ENCODE data around the gene AOC2. TPM values are rescaled to one million over a fixed set of nuclear protein-coding genes. Genes with fewer than 3 reads are reported as not detected.

Gene AOC2
- 1 to 10 TPM; 2.0 to 2.1 TPM for total RNA-seq

GRCh38 chr17:42844271-42844670 lies at the start of gene AOC2:
AOC2 (plus strand) TSS chr17:42844580; CDS start chr17:42844627, 47 bp downstream.
- POLR2A ChIA-PET = interaction anchor here (1.2 kb wide), 1 partner anchor 12 kb away, joined by 3 read pairs; no protein-coding TSS in a partner anchor
- ATAC-seq (no peak), DNase-seq (no peak)
- Mint-ChIP-seq H3K27ac (no peak within 1 kb of the TSS), H3K9me3 (ENCODE audit: insufficient read depth) (no peaks in the 10 kb centered on the region), H3K4me1 (ENCODE audit: low read depth) (peaks cover 11% of the 10 kb centered on the region), H3K36me3 (ENCODE audit: low read depth) (peaks cover 37% of the 10 kb centered on the region), H3K4me3 (no peak within 1 kb of the TSS), H3K27me3 (ENCODE audit: low read depth) (no peaks in the 10 kb centered on the region)
- CTCF ChIA-PET = interaction anchor here (0.5 to 2.8 kb wide), 4 partner anchors 10 to 154 kb away, joined by 3 to 12 read pairs (median 8); partner anchors contain the start of genes PSME3 and RPL27

GRCh38 chr17:42795061-42795460 lies 49.3 kb upstream of the AOC2 start:
- no peak overlapping the region for H3K4me3 Mint-ChIP-seq
- H3K27ac Mint-ChIP-seq = no peak overlapping the region
- DNase-seq = no peak
- POLR2A ChIA-PET = no interaction called here
- no peak for ATAC-seq
- H3K4me1 Mint-ChIP-seq (ENCODE audit: low read depth) = peaks cover 18% of the 10 kb centered on the region
- H3K27me3 Mint-ChIP-seq (ENCODE audit: low read depth) = peaks cover 5% of the 10 kb centered on the region
- H3K9me3 Mint-ChIP-seq (ENCODE audit: insufficient read depth) = no peaks in the 10 kb centered on the region
- CTCF ChIA-PET = interaction anchor here (2.1 kb wide), 1 partner anchor 29 kb away, joined by 5 read pairs; the partner anchor contains the start of gene BECN1
- peaks cover 13% of the 10 kb centered on the region for H3K36me3 Mint-ChIP-seq (ENCODE audit: low read depth)

- Mint-ChIP-seq H3K4me3 (no peak overlapping the region), H3K27me3 (ENCODE audit: low read depth) (peaks cover 5% of the 10 kb centered on the region), H3K9me3 (ENCODE audit: insufficient read depth) (no peaks in the 10 kb centered on the region), H3K36me3 (ENCODE audit: low read depth) (peaks cover 13% of the 10 kb centered on the region), H3K4me1 (ENCODE audit: low read depth) (peaks cover 18% of the 10 kb centered on the region), H3K27ac (no peak overlapping the region)
- CTCF ChIA-PET = interaction anchor here (2.1 kb wide), 1 partner anchor 29 kb away, joined by 5 read pairs; the partner anchor contains the start of gene BECN1
- POLR2A ChIA-PET = no interaction called here
- no peak for ATAC-seq
- no peak for DNase-seq
Measured at GRCh38 chr17:42795465-42795864, 48.9 kb upstream of the AOC2 start.

- ChIA-PET POLR2A (interaction anchor here (1.2 kb wide), 1 partner anchor 28 kb away, joined by 3 read pairs; the partner anchor contains the start of gene BECN1), CTCF (interaction anchor here (2.1 kb wide), 1 partner anchor 28 kb away, joined by 5 read pairs; the partner anchor contains the start of gene BECN1)
- no peaks in the 10 kb centered on the region for H3K9me3 Mint-ChIP-seq (ENCODE audit: insufficient read depth)
- peaks cover 2% of the 10 kb centered on the region for H3K27me3 Mint-ChIP-seq (ENCODE audit: low read depth)
- H3K27ac Mint-ChIP-seq = no peak overlapping the region
- ATAC-seq (no peak), DNase-seq (no peak)
- H3K36me3 Mint-ChIP-seq (ENCODE audit: low read depth) = peaks cover 13% of the 10 kb centered on the region
- H3K4me3 Mint-ChIP-seq = no peak overlapping the region
- H3K4me1 Mint-ChIP-seq (ENCODE audit: low read depth) = peaks cover 18% of the 10 kb centered on the region
Measured at GRCh38 chr17:42796066-42796758, 48.2 kb upstream of the AOC2 start.

GRCh38 chr17:42797067-42798007 lies 47.0 kb upstream of the AOC2 start:
- no peak for DNase-seq
- H3K4me3 Mint-ChIP-seq = peak overlapping the region; percentile 94
- peaks cover 18% of the 10 kb centered on the region for H3K4me1 Mint-ChIP-seq (ENCODE audit: low read depth)
- peaks cover 13% of the 10 kb centered on the region for H3K36me3 Mint-ChIP-seq (ENCODE audit: low read depth)
- peaks cover 5% of the 10 kb centered on the region for H3K27me3 Mint-ChIP-seq (ENCODE audit: low read depth)
- ATAC-seq = no peak
- H3K9me3 Mint-ChIP-seq (ENCODE audit: insufficient read depth) = no peaks in the 10 kb centered on the region
- POLR2A ChIA-PET = interaction anchor here (0.6 to 3.0 kb wide), 4 partner anchors 9 to 27 kb away, joined by 3 to 14 read pairs (median 4); partner anchors contain the start of genes BECN1 and VPS25
- no peak overlapping the region for H3K27ac Mint-ChIP-seq
- CTCF ChIA-PET = interaction anchor here (1.1 to 2.1 kb wide), 4 partner anchors 10 to 34 kb away, joined by 3 to 7 read pairs (median 6); partner anchors contain the start of gene BECN1

GRCh38 chr17:42798011-42798382 lies 46.4 kb upstream of the AOC2 start:
- ChIA-PET CTCF (interaction anchor here (1.1 to 1.5 kb wide), 5 partner anchors 9 to 34 kb away, joined by 3 to 11 read pairs (median 7); partner anchors contain the start of gene BECN1), POLR2A (interaction anchor here (0.6 to 3.0 kb wide), 6 partner anchors 9 to 26 kb away, joined by 3 to 14 read pairs (median 4); partner anchors contain the start of genes BECN1 and VPS25)
- peaks cover 13% of the 10 kb centered on the region for H3K36me3 Mint-ChIP-seq (ENCODE audit: low read depth)
- no peak for ATAC-seq
- peak overlapping the region; percentile 94 for H3K4me3 Mint-ChIP-seq
- no peaks in the 10 kb centered on the region for H3K9me3 Mint-ChIP-seq (ENCODE audit: insufficient read depth)
- peaks cover 5% of the 10 kb centered on the region for H3K27me3 Mint-ChIP-seq (ENCODE audit: low read depth)
- peaks cover 18% of the 10 kb centered on the region for H3K4me1 Mint-ChIP-seq (ENCODE audit: low read depth)
- H3K27ac Mint-ChIP-seq = no peak overlapping the region
- no peak for DNase-seq

GRCh38 chr17:42798383-42799380 lies 45.7 kb upstream of the AOC2 start, which contains the start of the genes CNTD1 and COA3:
CNTD1 (plus strand) TSS chr17:42798861; CDS start chr17:42799068, 207 bp downstream.
COA3 (minus strand) TSS chr17:42798704; CDS start chr17:42798681, 23 bp downstream.
- Mint-ChIP-seq H3K4me1 (ENCODE audit: low read depth) (peaks cover 18% of the 10 kb centered on the region), H3K27me3 (ENCODE audit: low read depth) (peaks cover 5% of the 10 kb centered on the region), H3K9me3 (ENCODE audit: insufficient read depth) (no peaks in the 10 kb centered on the region), H3K4me3 (peak within 1 kb of the TSS; percentile 94), H3K36me3 (ENCODE audit: low read depth) (peaks cover 13% of the 10 kb centered on the region), H3K27ac (peak within 1 kb of the TSS; percentile 77)
- ATAC-seq (peak; percentile 99), DNase-seq (peak; percentile 88)
- ChIA-PET POLR2A (interaction anchor here (1.2 to 3.0 kb wide), 5 partner anchors 8 to 25 kb away, joined by 3 to 14 read pairs (median 3); partner anchors contain the start of genes BECN1 and VPS25), CTCF (interaction anchor here (1.1 to 1.5 kb wide), 5 partner anchors 9 to 61 kb away, joined by 3 to 11 read pairs (median 4); partner anchors contain the start of gene BECN1)

- Mint-ChIP-seq H3K4me3 (no peak overlapping the region), H3K36me3 (ENCODE audit: low read depth) (peaks cover 4% of the 10 kb centered on the region), H3K27me3 (ENCODE audit: low read depth) (peaks cover 5% of the 10 kb centered on the region), H3K27ac (no peak overlapping the region), H3K9me3 (ENCODE audit: insufficient read depth) (no peaks in the 10 kb centered on the region), H3K4me1 (ENCODE audit: low read depth) (peaks cover 7% of the 10 kb centered on the region)
- DNase-seq (no peak), ATAC-seq (no peak)
- CTCF ChIA-PET = interaction anchor here (0.7 to 1.3 kb wide), 4 partner anchors 16 to 40 kb away, joined by 3 to 4 read pairs (median 4); partner anchors contain the start of gene BECN1
- POLR2A ChIA-PET = no interaction called here
Measured at GRCh38 chr17:42803074-42803883, 41.1 kb upstream of the AOC2 start.

GRCh38 chr17:42804918-42805367 lies 39.4 kb upstream of the AOC2 start:
- H3K27ac Mint-ChIP-seq = no peak overlapping the region
- POLR2A ChIA-PET = no interaction called here

More at GRCh38 chr17:42804918-42805367, 39.4 kb upstream of the AOC2 start:
- Mint-ChIP-seq H3K4me3 (no peak overlapping the region), H3K4me1 (ENCODE audit: low read depth) (no peaks in the 10 kb centered on the region), H3K36me3 (ENCODE audit: low read depth) (peaks cover 5% of the 10 kb centered on the region), H3K9me3 (ENCODE audit: insufficient read depth) (no peaks in the 10 kb centered on the region), H3K27me3 (ENCODE audit: low read depth) (peaks cover 5% of the 10 kb centered on the region)
- no peak for DNase-seq
- CTCF ChIA-PET = interaction anchor here (1.4 kb wide), 1 partner anchor 9 kb away, joined by 3 read pairs; no protein-coding TSS in a partner anchor
- ATAC-seq = no peak
